MM.1S (cell line): ENCODE measurements around the gene CDKL1.

ENCODE experiments used
- DNase-seq: peaks from one replicate; pipeline ENCODE4 v3.0.0-alpha.2; 2015
- H2AFZ ChIP-seq: fragments of 300-600 bp; sonication (generic); 2 replicates; pipeline ENCODE4 v1.6.0; 2016; ENCODE audit warnings: antibody characterized with exemption, low read length
- H3F3A ChIP-seq: fragments of 300-600 bp; sonication (generic); 2 replicates; pipeline ENCODE4 v1.6.1; 2016; ENCODE audit warnings: mild to moderate bottlenecking, antibody characterized with exemption, low read length, moderate library complexity, mixed read lengths; ENCODE audit not compliant: insufficient read depth
- H3K27ac ChIP-seq: fragments of 300-600 bp; sonication (generic); 2 replicates; pipeline ENCODE4 v1.5.1; 2016; ENCODE audit warnings: mild to moderate bottlenecking, low read length
- H3K27me3 ChIP-seq: fragments of 300-600 bp; sonication (generic); replicated peaks from 2 replicates; pipeline ENCODE4 v1.6.0; 2016; ENCODE audit warnings: low read length; ENCODE audit not compliant: insufficient read depth
- H3K36me3 ChIP-seq: fragments of 300-600 bp; sonication (generic); replicated peaks from 2 replicates; pipeline ENCODE4 v1.6.1; 2016; ENCODE audit warnings: mild to moderate bottlenecking, low read length, mixed read lengths; ENCODE audit not compliant: insufficient read depth
- H3K4me1 ChIP-seq: fragments of 300-600 bp; sonication (generic); 2 replicates; pipeline ENCODE4 v1.6.1; 2016; ENCODE audit warnings: low read length, mixed read lengths
- H3K4me2 ChIP-seq: fragments of 300-600 bp; sonication (generic); 2 replicates; pipeline ENCODE4 v1.6.0; 2016; ENCODE audit warnings: low read depth, low read length
- H3K4me3 ChIP-seq: fragments of 300-600 bp; sonication (generic); 2 replicates; pipeline ENCODE4 v1.5.1; 2016; ENCODE audit warnings: low read length, mixed read lengths
- H3K79me2 ChIP-seq: fragments of 300-600 bp; sonication (generic); 2 replicates; pipeline ENCODE4 v1.6.1; 2016; ENCODE audit warnings: mixed run types, low read length, mixed read lengths
- H3K9ac ChIP-seq: fragments of 300-600 bp; sonication (generic); 2 replicates; pipeline ENCODE4 v1.6.1; 2016; ENCODE audit warnings: low read length, mixed read lengths
- H3K9me2 ChIP-seq: fragments of 300-600 bp; sonication (generic); replicated peaks from 2 replicates; pipeline ENCODE4 v1.6.1; 2016; ENCODE audit warnings: mild to moderate bottlenecking, low read length, mixed read lengths; ENCODE audit not compliant: insufficient read depth
- H3K9me3 ChIP-seq: fragments of 300-600 bp; sonication (generic); replicated peaks from 2 replicates; pipeline ENCODE4 v1.6.1; 2016; ENCODE audit warnings: mild to moderate bottlenecking, low read length, mixed read lengths; ENCODE audit not compliant: insufficient read depth
- H4K20me1 ChIP-seq: fragments of 300-600 bp; sonication (generic); 2 replicates; pipeline ENCODE4 v1.6.1; 2016; ENCODE audit warnings: mild to moderate bottlenecking, low read length, moderate library complexity, mixed read lengths; ENCODE audit not compliant: insufficient read depth
- CTCF ChIP-seq: fragments of 300-600 bp; sonication (generic); IDR thresholded peaks from 2 replicates; pipeline ENCODE4 v1.5.1; 2016; ENCODE audit warnings: antibody characterized with exemption, low read length, mixed read lengths
- EZH2 ChIP-seq: fragments of 300-600 bp; sonication (generic); optimal IDR thresholded peaks from 2 replicates; pipeline ENCODE3; 2017; ENCODE audit warnings: low read depth, mild to moderate bottlenecking, antibody characterized with exemption, low read length, mixed read lengths
- EZH2phosphoT487 ChIP-seq: fragments of 300-600 bp; sonication (generic); IDR thresholded peaks from 2 replicates; pipeline ENCODE4 v1.6.1; 2018; ENCODE audit warnings: antibody characterized with exemption, low read length

The CDKL1 gene

GRCh38 chr14:50301914-50302313 lies 94.8 kb downstream of the CDKL1 start:
- Histone ChIP-seq H3K36me3 (no peaks in the 10 kb centered on the region), H3K79me2 (no peaks in the 10 kb centered on the region), H3K4me3 (no peak overlapping the region), H3K9me3 (no peaks in the 10 kb centered on the region), H2AFZ (no peak overlapping the region), H4K20me1 (no peaks in the 10 kb centered on the region), H3K4me2 (no peak overlapping the region), H3K4me1 (no peaks in the 10 kb centered on the region), H3K27ac (no peak overlapping the region), H3K9ac (no peak overlapping the region), H3F3A (no peaks in the 10 kb centered on the region), H3K9me2 (no peaks in the 10 kb centered on the region), H3K27me3 (no peaks in the 10 kb centered on the region)
- no peak for DNase-seq
- TF ChIP-seq CTCF = no peak
- no peak for TF ChIP-seq EZH2
- no peak for TF ChIP-seq EZH2phosphoT487

- Histone ChIP-seq H2AFZ (no peak overlapping the region), H3F3A (no peaks in the 10 kb centered on the region), H3K36me3 (no peaks in the 10 kb centered on the region), H3K27me3 (no peaks in the 10 kb centered on the region), H3K4me1 (no peaks in the 10 kb centered on the region), H4K20me1 (no peaks in the 10 kb centered on the region), H3K27ac (no peak overlapping the region), H3K9me3 (no peaks in the 10 kb centered on the region), H3K9ac (no peak overlapping the region), H3K79me2 (no peaks in the 10 kb centered on the region), H3K4me3 (no peak overlapping the region), H3K4me2 (no peak overlapping the region), H3K9me2 (no peaks in the 10 kb centered on the region)
- DNase-seq = no peak
- TF ChIP-seq EZH2phosphoT487 (no peak), EZH2 (no peak), CTCF (no peak)
Measured at GRCh38 chr14:50299585-50299984, 97.1 kb downstream of the CDKL1 start.

GRCh38 chr14:50290306-50290705 lies 106.4 kb downstream of the CDKL1 start:
- Histone ChIP-seq H4K20me1 (no peaks in the 10 kb centered on the region), H3K27me3 (no peaks in the 10 kb centered on the region), H3K9ac (no peak overlapping the region), H3K9me3 (no peaks in the 10 kb centered on the region), H3K79me2 (no peaks in the 10 kb centered on the region), H3F3A (no peaks in the 10 kb centered on the region), H3K9me2 (no peaks in the 10 kb centered on the region), H3K4me2 (no peak overlapping the region), H3K4me3 (no peak overlapping the region), H2AFZ (no peak overlapping the region), H3K4me1 (no peaks in the 10 kb centered on the region), H3K27ac (no peak overlapping the region), H3K36me3 (no peaks in the 10 kb centered on the region)
- TF ChIP-seq EZH2phosphoT487 (no peak), EZH2 (no peak), CTCF (no peak)
- DNase-seq = no peak

GRCh38 chr14:50288146-50288545 lies 108.5 kb downstream of the CDKL1 start:
- Histone ChIP-seq H3K36me3 (no peaks in the 10 kb centered on the region), H4K20me1 (no peaks in the 10 kb centered on the region), H3F3A (no peaks in the 10 kb centered on the region), H3K4me3 (no peak overlapping the region), H3K9me2 (no peaks in the 10 kb centered on the region), H3K4me2 (no peak overlapping the region), H3K4me1 (no peaks in the 10 kb centered on the region), H2AFZ (no peak overlapping the region), H3K27ac (no peak overlapping the region), H3K9me3 (no peaks in the 10 kb centered on the region), H3K9ac (no peak overlapping the region), H3K79me2 (no peaks in the 10 kb centered on the region), H3K27me3 (no peaks in the 10 kb centered on the region)
- no peak for TF ChIP-seq EZH2phosphoT487
- TF ChIP-seq CTCF = no peak
- no peak for TF ChIP-seq EZH2
- no peak for DNase-seq
